KMS-11 (cell line): ENCODE results near the gene PLCD1.

ENCODE experiments used
- H2AFZ ChIP-seq: fragments of 200-600 bp; sonication (generic); 2 replicates; pipeline ENCODE4 v1.6.1; 2016; ENCODE audit warnings: antibody characterized with exemption, mixed run types, low read depth
- H3K27ac ChIP-seq: fragments of 200-600 bp; sonication (generic); 2 replicates; pipeline ENCODE4 v1.6.1; 2016; ENCODE audit warnings: mild to moderate bottlenecking, mixed run types
- H3K27me3 ChIP-seq: fragments of 200-600 bp; sonication (generic); 2 replicates; pipeline ENCODE4 v1.6.1; 2017; ENCODE audit warnings: mild to moderate bottlenecking, low read depth, mixed run types, moderate library complexity; ENCODE audit not compliant: insufficient read depth
- H3K36me3 ChIP-seq: fragments of 200-600 bp; sonication (generic); 2 replicates; pipeline ENCODE4 v1.6.1; 2017; ENCODE audit warnings: mild to moderate bottlenecking, mixed run types; ENCODE audit not compliant: insufficient read depth
- H3K4me1 ChIP-seq: fragments of 200-600 bp; sonication (generic); 2 replicates; pipeline ENCODE4 v1.6.1; 2016; ENCODE audit warnings: mild to moderate bottlenecking, low read depth, mixed run types; ENCODE audit not compliant: poor library complexity, severe bottlenecking
- H3K4me2 ChIP-seq: fragments of 200-600 bp; sonication (generic); 2 replicates; pipeline ENCODE4 v1.7.0; 2016; ENCODE audit warnings: mild to moderate bottlenecking, mixed run types
- H3K4me3 ChIP-seq: fragments of 200-600 bp; sonication (generic); IDR thresholded peaks from 2 replicates; pipeline ENCODE4 v1.6.1; 2017; ENCODE audit warnings: low read depth, low read length, mixed read lengths; ENCODE audit not compliant: insufficient read depth
- H3K79me2 ChIP-seq: fragments of 200-600 bp; sonication (generic); 2 replicates; pipeline ENCODE4 v1.6.1; 2016; ENCODE audit warnings: low read depth, mixed run types; ENCODE audit not compliant: insufficient read depth
- H3K9ac ChIP-seq: fragments of 200-600 bp; sonication (generic); 2 replicates; pipeline ENCODE4 v1.6.1; 2016; ENCODE audit warnings: mild to moderate bottlenecking, mixed run types
- H4K20me1 ChIP-seq: fragments of 200-600 bp; sonication (generic); 2 replicates; pipeline ENCODE4 v1.6.1; 2016; ENCODE audit warnings: mild to moderate bottlenecking, mixed run types; ENCODE audit not compliant: insufficient read depth
- CTCF ChIP-seq: fragments of 200-600 bp; sonication (generic); conservative IDR thresholded peaks from 2 replicates; pipeline ENCODE4 v1.6.1; 2017; ENCODE audit warnings: low read depth, mild to moderate bottlenecking, antibody characterized with exemption, low read length, moderate library complexity, mixed read lengths

Gene PLCD1

GRCh38 chr3:38051131-38051530 is 21.7 kb upstream of the PLCD1 start:
- no peaks in the 10 kb centered on the region for H3K27me3 ChIP-seq
- no peaks in the 10 kb centered on the region for H3K79me2 ChIP-seq
- no peaks in the 10 kb centered on the region for H3K4me1 ChIP-seq
- H3K27ac ChIP-seq: no peak overlapping the region
- no peak for TF ChIP-seq CTCF
- H4K20me1 ChIP-seq: no peaks in the 10 kb centered on the region
- H3K36me3 ChIP-seq: no peaks in the 10 kb centered on the region
- no peak overlapping the region for H3K4me2 ChIP-seq
- no peak overlapping the region for H2AFZ ChIP-seq
- H3K9ac ChIP-seq: no peak overlapping the region
- H3K4me3 ChIP-seq: no peak overlapping the region

- H3K79me2 ChIP-seq: no peaks in the 10 kb centered on the region
- no peaks in the 10 kb centered on the region for H3K4me1 ChIP-seq
- no peak overlapping the region for H3K27ac ChIP-seq
- TF ChIP-seq CTCF: no peak
- no peak overlapping the region for H3K4me3 ChIP-seq
- no peaks in the 10 kb centered on the region for H4K20me1 ChIP-seq
- no peak overlapping the region for H3K9ac ChIP-seq
- no peak overlapping the region for H2AFZ ChIP-seq
- H3K36me3 ChIP-seq: no peaks in the 10 kb centered on the region
- no peaks in the 10 kb centered on the region for H3K27me3 ChIP-seq
- no peak overlapping the region for H3K4me2 ChIP-seq
Observed at GRCh38 chr3:38049358-38050126, 20.1 kb upstream of the PLCD1 start.

GRCh38 chr3:38047896-38048295 is 18.5 kb upstream of the PLCD1 start:
- Histone ChIP-seq H3K27me3 (no peaks in the 10 kb centered on the region), H3K4me3 (no peak overlapping the region), H2AFZ (no peak overlapping the region), H3K4me1 (no peaks in the 10 kb centered on the region), H3K27ac (no peak overlapping the region), H3K4me2 (no peak overlapping the region), H3K79me2 (no peaks in the 10 kb centered on the region), H4K20me1 (no peaks in the 10 kb centered on the region), H3K9ac (no peak overlapping the region), H3K36me3 (no peaks in the 10 kb centered on the region)
- TF ChIP-seq CTCF: no peak

- H3K79me2 ChIP-seq: no peaks in the 10 kb centered on the region
- H3K4me3 ChIP-seq: no peak overlapping the region
- no peak for TF ChIP-seq CTCF
- H3K4me1 ChIP-seq: no peaks in the 10 kb centered on the region
- H3K27ac ChIP-seq: no peak overlapping the region
- no peaks in the 10 kb centered on the region for H3K27me3 ChIP-seq
- no peaks in the 10 kb centered on the region for H4K20me1 ChIP-seq
- no peak overlapping the region for H3K9ac ChIP-seq
- no peak overlapping the region for H2AFZ ChIP-seq
- no peak overlapping the region for H3K4me2 ChIP-seq
- H3K36me3 ChIP-seq: no peaks in the 10 kb centered on the region
Observed at GRCh38 chr3:38046821-38047220, 17.4 kb upstream of the PLCD1 start.
